ENCODE measurements around the gene ZNHIT2.

GRCh38 chr11:65077451-65077850, 40.0 kb downstream of the ZNHIT2 start:
- no peak for TF ChIP-seq CTCF (IDR thresholded peaks at IDR 0.05)
- TF ChIP-seq POLR2A (IDR thresholded peaks at IDR 0.05), result no peak
